Measurements from ENCODE around the gene KIAA1586.
"Not testable (repeated sequence)": the region's sequence is repeated elsewhere in the genome, so short reads cannot be mapped to it uniquely, and the experiment has no call there.

The KIAA1586 gene

DNA sequence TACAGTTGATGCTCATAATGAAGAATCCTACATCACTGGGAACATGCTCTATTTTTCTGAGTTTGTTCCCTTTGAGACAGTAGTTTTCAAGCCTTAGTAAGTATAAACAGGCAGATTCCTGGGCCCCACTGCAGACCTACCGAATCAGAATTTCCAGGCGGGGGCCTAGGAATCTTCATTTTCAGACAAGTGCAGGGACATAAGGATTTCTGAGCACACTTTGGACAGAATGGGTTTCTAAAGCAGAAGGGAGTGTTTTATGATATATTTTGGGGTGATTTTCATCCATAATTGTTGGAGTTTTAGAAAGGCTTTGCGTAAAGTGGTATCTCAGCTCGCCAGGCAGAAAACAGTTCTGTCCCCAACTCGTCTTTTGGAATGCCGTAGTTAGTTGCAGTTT, 1.4 kb downstream of the KIAA1586 start:
- not testable (repeated sequence) for DNase-seq

DNA sequence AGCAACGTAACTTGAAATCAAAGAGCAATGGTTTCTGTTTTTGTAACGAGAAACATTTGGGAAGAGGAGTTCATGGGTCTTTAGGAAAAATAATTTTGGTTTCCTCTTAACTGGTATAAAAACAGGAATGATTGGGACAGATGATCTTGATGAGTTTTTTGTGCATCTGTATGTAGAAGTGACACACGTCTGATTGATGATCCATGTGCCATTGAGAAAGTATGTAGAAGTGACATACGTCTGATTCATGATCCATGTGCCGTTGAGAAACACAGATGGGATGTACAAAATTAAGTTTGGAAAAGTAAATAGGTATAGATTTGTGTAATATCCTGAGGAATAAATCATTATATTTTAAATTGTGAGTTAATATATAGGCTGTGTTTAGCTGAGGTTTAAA, 2.1 kb downstream of the KIAA1586 start:
- no peak for DNase-seq

GRCh38 chr6:57063847-57064246, 17.4 kb downstream of the KIAA1586 start:
- DNase-seq, result no peak

- no peak for DNase-seq
Observed at GRCh38 chr6:57064809-57065208, 18.3 kb downstream of the KIAA1586 start.

DNA sequence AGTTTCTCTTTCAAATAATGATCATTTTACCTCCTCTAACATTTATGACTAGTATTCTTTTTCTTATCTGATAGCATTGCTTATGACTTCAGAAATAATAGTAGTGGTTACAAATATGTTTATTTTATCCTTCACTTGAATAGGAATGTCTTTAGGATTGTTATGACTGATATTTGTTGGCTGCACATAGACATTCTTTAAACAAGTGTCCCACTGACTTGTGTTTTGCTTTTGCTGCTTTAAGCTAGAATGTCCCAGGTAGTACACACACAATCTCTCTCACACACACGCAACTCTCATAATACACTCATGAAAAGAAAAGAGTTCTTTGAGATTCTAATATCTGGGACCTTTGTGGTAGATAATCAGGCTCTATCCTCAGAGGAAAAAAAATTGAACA, 21.6 kb downstream of the KIAA1586 start:
- DNase-seq, result no peak

- DNase-seq, result no peak
Observed at GRCh38 chr6:57069228-57069627, 22.7 kb downstream of the KIAA1586 start.

- no peak for DNase-seq
Observed at GRCh38 chr6:57069920-57070331, 23.4 kb downstream of the KIAA1586 start.

DNA sequence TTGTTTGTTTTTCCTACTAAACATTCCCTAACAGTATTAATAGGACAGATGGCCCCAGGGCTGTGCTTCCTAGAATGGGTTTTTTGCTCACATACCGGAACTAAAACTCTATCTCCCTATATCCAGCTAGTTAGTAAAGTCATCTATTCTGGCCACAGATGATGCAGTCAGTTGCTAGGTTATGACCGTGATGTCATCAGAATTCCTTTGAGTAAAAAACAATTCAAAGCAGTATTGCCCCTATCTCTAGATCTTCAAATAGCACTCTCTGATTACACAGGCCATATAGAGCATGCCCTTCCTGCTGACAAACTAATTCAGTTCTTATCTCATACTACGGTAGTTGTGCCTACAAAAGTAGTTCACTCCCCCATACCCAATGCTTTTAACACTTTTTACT, 25.6 kb downstream of the KIAA1586 start:
- no peak for DNase-seq

DNA sequence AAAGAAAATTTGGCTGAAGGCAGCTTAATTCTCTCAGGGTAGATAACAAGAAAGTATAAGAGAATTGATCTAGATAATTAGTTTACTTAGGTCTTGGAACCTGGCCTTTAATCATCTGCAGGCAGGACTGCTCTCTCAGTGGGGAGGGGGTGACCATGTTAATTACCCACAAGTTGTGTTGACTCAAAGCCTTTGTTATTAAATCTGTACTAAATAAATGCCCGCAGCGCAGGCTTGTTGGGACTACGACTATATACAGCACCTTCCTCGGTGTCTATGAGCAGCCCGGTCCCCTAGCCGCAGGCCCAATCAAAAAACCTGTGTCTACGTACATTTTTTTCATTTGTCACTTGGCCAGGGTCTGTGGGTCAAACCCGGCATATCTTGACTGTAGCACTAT, 27.9 kb downstream of the KIAA1586 start:
- DNase-seq, result no peak

GRCh38 chr6:57075092-57075491, 28.6 kb downstream of the KIAA1586 start:
- DNase-seq, result no peak

GRCh38 chr6:57078531-57079207, 32.2 kb downstream of the KIAA1586 start:
- DNase-seq, result no peak

DNA sequence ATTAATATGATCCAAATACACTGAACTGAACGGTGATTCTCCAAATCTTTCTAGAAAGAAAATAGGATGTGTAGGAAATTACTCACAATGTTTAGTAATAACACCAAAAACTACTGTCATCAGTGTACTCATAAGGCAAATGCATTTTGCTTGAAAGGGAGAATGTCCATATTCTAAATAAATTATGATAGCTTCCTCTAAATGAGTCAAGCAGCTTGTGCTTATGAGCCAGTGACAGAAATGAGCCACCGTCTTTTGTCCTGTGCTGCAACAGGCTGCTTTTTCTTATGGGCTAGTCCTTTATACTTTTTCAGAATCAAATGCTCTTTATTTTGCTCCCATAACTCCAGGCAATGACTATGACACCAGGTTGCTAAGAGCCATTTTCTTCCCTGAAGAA, 39.0 kb downstream of the KIAA1586 start:
- DNase-seq, result no peak

DNA sequence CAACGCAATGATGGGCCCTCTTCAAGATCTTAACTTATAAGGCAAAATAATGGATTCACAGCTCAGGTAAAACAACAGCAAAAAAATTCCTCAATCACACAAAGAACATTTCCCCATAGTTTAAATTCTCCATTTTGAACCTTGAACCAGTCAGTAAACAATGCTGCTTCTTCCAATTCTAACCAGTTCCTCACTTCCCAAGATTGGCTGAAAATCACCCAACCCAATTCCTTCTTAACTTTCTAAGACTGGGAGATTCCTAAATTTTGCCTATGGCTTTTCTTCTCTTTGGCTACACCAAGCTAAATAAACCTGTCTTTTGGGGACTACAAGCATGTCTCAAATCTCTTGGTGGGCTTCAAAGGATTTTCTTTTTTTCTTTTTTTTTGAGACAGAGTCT, 40.4 kb downstream of the KIAA1586 start:
- DNase-seq, result no peak

- no peak for DNase-seq
Observed at GRCh38 chr6:57087916-57088315, 41.4 kb downstream of the KIAA1586 start.

- DNase-seq, result peak in 1 of 6 experiments; percentile 8
Observed at GRCh38 chr6:57089265-57089664, 42.8 kb downstream of the KIAA1586 start.

DNA sequence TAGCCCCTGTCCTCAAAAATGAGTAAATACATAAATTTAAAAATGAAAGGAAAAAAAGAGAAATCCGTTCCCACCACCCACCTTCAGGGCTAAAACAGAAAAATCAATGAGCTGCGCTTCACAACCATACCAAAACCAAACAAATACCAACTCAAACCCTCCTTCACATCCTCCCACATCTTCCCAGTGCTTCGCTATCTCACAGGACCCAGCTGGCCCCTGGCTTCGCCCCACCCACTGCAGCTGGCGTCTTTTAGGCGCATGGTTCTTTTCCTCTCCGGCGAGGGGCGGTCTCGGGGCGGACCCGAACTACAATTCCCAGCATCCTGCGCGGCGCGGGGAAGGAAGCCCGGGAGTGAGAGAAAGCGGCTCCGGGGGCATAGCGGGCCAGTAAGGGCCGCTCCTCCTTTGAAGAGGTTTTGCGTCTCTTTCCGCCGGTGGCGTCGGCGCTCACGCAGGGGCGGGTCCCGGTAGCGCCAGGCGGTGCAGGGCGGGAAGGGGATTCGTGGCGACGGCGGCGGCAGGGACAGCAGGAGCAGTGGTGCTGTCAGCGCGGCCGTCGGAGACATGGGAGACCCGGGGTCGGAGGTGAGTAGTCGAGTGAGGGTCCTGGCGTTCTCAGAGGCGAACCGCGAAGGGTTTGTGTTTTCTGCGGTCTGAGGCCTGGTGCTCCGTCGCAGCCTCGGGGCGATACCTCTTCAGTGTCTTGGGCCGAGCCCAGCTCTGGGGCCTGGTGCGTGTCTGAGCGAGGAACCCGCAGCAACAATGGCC, 43.4 kb downstream of the KIAA1586 start, which contains the start of gene ZNF451:
ZNF451 (plus strand) TSS at position 502 of the 771 bp plus-strand sequence; CDS start at position 568, 66 bp downstream.
- DNase-seq, result peak; percentile 92 to 95 (median 94)

GRCh38 chr6:57090458-57091067, 44.1 kb downstream of the KIAA1586 start:
- not testable (repeated sequence) for DNase-seq

DNA sequence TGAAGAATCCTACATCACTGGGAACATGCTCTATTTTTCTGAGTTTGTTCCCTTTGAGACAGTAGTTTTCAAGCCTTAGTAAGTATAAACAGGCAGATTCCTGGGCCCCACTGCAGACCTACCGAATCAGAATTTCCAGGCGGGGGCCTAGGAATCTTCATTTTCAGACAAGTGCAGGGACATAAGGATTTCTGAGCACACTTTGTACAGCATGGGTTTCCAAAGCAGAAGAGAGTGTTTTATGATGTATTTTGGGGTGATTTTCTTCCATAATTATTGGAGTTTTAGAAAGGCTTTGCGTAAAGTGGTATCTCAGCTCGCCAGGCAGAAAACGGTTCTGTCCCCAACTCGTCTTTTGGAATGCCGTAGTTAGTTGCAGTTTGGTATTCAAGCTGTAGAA, 44.9 kb downstream of the KIAA1586 start:
- DNase-seq, result not testable (repeated sequence)

GRCh38 chr6:57094689-57095088, 48.2 kb downstream of the KIAA1586 start:
- DNase-seq, result no peak

DNA sequence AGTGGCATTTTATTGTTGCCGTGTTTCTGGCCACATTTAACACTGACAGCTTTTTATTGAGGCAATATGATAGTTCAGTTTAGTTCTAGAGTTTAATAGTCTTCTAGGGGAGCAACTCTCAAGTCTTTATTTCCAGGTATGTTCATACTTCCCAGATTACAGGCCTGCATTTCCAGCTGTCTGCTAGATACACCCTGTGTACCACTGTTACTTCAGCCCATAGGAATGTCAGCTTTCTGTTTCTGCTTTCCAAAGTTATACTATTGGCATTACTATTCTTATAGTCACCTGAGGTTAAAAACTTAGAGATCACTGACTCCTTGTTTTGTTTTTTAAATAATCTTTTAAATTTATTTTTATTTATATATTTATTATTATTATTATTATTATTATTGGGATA, 51.1 kb downstream of the KIAA1586 start:
- no peak for DNase-seq

DNA sequence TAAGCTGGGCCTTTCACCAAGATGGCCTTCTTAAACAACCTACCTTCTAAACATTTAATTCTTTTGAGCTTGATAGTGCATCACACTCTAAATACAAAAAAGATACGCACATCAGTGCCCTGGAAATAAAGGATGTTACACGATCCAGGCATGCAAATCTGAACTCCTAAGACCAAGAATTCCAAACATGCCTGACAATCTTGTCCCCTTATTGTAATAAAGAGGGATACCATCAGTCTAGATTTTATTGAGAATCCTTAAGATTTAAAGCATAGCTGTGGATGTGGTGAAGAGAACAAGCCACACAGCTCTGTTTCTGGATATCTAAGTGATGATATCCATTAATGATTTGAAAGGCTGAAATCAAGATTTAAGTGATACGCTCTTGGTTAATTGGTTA, 56.5 kb downstream of the KIAA1586 start:
- DNase-seq, result no peak

DNA sequence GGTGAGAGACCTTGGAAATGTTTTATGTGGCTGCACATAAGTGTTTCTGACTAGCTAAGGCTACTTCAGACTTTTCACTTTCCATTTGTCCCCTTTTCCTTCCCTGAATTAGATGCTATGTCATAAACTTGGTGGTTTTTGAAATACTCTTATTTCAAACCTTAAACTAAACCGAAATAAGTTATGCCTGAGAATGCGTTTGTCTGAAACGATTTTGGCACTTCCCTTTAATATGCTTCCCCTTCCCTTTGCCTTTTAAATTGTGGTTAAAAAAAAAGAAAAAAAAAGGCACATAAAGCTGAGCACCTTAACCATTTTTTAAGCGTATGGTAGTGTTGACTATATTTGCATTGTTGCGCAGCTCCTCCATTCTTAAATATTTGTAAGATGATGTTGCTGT, 57.8 kb downstream of the KIAA1586 start:
- no peak for DNase-seq

All from stimulated activated naive CD4-positive, alpha-beta T cell (primary cell).